Upper lobe of right lung (tissue), 1 donor: ENCODE results near the gene DUSP16. TPM values are rescaled to one million over a fixed set of nuclear protein-coding genes. Genes with fewer than 3 reads are reported as not detected.

Experiments used
- ATAC-seq: fragments of 200-7000 bp; cut with Tn5 transposase; one replicate; pipeline ENCODE4 v1.9.1; 2020; ENCODE audit warnings: mild to moderate bottlenecking, moderate library complexity
- DNase-seq: peaks from one replicate; pipeline ENCODE4 v3.0.0-alpha.2; 2020
- H3K27ac ChIP-seq: fragments of 200-600 bp; one replicate; pipeline ENCODE4 v1.8.0; 2022
- H3K27me3 ChIP-seq: fragments of 200-600 bp; one replicate; pipeline ENCODE4 v1.8.0; 2022; ENCODE audit warnings: mild to moderate bottlenecking
- H3K36me3 ChIP-seq: fragments of 200-600 bp; one replicate; pipeline ENCODE4 v1.8.0; 2022
- H3K4me1 ChIP-seq: fragments of 200-600 bp; one replicate; pipeline ENCODE4 v1.8.0; 2022
- H3K4me3 ChIP-seq: fragments of 200-600 bp; one replicate; pipeline ENCODE4 v1.8.0; 2022; ENCODE audit warnings: mild to moderate bottlenecking
- H3K9me3 ChIP-seq: fragments of 200-600 bp; one replicate; pipeline ENCODE4 v1.8.0; 2022
- CTCF ChIP-seq: fragments of 200-600 bp; IDR thresholded peaks from one replicate; pipeline ENCODE4 v1.8.0; 2022; ENCODE audit warnings: antibody characterized with exemption
- intact Hi-C: fragments of 100-400 bp; cut with DNase I; formaldehyde crosslinking; loops from one replicate; pipeline ENCODE4 v1.11.0; 2022
- total RNA-seq: library from RNA; stranded (reverse); fragmentation: NEBNext Ultra II Directional; extraction: Animal tissue kit (Norgen Biotek cat#: 25700); gene quantifications from one replicate; pipeline ENCODE4 v1.2.1, GENCODE V29; 2021
- donor health status: DM: no; HTN: yes; CAD: no; lungs with severe emphysema.

Gene DUSP16
- total RNA-seq, 1 donor from 2014 or later, result 50.6 TPM

DNA sequence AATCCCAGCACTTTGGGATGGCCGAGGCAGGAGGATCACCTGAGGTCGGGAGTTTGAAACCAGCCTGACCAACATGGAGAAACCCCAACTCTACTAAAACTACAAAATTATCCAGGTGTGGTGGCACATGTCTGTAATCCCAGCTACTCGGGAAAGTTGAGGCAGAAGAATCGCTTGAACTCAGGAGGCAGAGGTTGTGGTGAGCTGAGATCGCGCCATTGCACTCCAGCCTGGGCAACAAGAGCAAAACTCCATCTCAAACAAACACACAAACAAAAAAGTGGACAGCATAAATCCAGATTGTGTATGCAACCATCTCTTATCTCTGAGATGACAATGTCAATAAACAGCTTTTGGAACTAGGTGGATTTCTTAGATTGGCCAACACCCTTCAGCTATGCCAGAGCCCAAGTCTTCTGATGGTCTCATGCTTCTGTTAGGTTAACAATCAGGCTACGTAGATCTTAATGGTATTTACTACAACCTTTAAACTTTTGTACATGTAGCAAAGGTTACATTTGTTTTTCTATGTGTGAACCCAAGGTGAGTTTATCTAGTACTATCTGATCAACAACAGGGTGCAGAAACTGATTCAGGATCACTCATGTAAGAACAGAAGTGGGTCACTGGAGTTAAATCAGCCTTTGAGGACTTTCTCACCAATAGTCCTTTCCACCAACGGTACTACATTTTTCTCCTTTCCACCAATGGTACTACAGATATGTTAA lies 73.7 kb downstream of the DUSP16 start:
- no peaks in the 10 kb centered on the region for H3K4me1 ChIP-seq
- intact Hi-C loops, result no loop called here
- ATAC-seq, result no peak
- no peak for DNase-seq
- no peak for TF ChIP-seq CTCF
- peaks cover 21% of the 10 kb centered on the region for H3K36me3 ChIP-seq
- no peak overlapping the region for H3K27ac ChIP-seq
- H3K4me3 ChIP-seq, result no peak overlapping the region
- H3K27me3 ChIP-seq, result no peaks in the 10 kb centered on the region
- H3K9me3 ChIP-seq, result no peaks in the 10 kb centered on the region

GRCh38 chr12:12488296-12488695 lies 74.4 kb downstream of the DUSP16 start:
- ATAC-seq (no peak), DNase-seq (no peak)
- H3K4me3 ChIP-seq, result no peak overlapping the region
- no peaks in the 10 kb centered on the region for H3K27me3 ChIP-seq
- H3K4me1 ChIP-seq, result peaks cover 3% of the 10 kb centered on the region
- H3K27ac ChIP-seq, result no peak overlapping the region
- peaks cover 22% of the 10 kb centered on the region for H3K36me3 ChIP-seq
- no peaks in the 10 kb centered on the region for H3K9me3 ChIP-seq
- TF ChIP-seq CTCF, result no peak
- intact Hi-C loops, result no loop called here

- ATAC-seq (no peak), DNase-seq (no peak)
Measured at GRCh38 chr12:12487490-12487889, 75.2 kb downstream of the DUSP16 start.

DNA sequence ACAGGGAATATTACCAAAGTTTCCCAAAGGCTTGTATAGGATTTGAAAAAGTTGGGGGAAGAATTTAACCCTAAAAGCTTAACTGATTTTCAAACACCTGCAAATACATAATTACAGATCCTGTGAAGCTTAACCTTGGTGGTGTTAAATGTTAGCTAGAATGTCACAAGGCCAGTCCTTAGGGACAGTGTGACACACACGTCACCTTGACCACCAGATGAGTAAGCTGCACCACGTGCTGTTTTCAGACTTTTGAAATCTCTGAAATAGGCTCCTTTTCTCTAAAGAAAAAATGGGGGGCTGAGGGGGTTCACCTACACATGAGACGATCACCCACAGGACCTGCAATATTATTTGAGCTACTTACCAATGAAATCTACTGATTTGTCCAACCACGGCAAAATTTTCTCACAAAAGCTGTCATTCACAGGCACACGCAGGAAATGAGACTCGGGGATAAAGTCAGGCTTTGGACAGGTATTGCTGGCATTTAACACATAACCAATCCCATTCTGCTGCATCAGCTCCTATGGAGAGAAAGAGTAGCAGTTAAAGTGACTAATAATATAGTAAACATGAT lies 75.9 kb downstream of the DUSP16 start:
- no peak for DNase-seq
- intact Hi-C loops, result no loop called here
- no peak for ATAC-seq
- TF ChIP-seq CTCF, result no peak
- no peaks in the 10 kb centered on the region for H3K9me3 ChIP-seq
- no peak overlapping the region for H3K27ac ChIP-seq
- H3K36me3 ChIP-seq, result peaks cover 22% of the 10 kb centered on the region
- H3K4me1 ChIP-seq, result peaks cover 11% of the 10 kb centered on the region
- H3K27me3 ChIP-seq, result no peaks in the 10 kb centered on the region
- no peak overlapping the region for H3K4me3 ChIP-seq

More at GRCh38 chr12:12487490-12487889, 75.2 kb downstream of the DUSP16 start:
- H3K9me3 ChIP-seq, result no peaks in the 10 kb centered on the region
- H3K27me3 ChIP-seq, result no peaks in the 10 kb centered on the region
- H3K36me3 ChIP-seq, result peaks cover 22% of the 10 kb centered on the region
- TF ChIP-seq CTCF, result no peak
- H3K4me3 ChIP-seq, result no peak overlapping the region
- H3K27ac ChIP-seq, result no peak overlapping the region
- intact Hi-C loops, result no loop called here
- peaks cover 11% of the 10 kb centered on the region for H3K4me1 ChIP-seq

DNA sequence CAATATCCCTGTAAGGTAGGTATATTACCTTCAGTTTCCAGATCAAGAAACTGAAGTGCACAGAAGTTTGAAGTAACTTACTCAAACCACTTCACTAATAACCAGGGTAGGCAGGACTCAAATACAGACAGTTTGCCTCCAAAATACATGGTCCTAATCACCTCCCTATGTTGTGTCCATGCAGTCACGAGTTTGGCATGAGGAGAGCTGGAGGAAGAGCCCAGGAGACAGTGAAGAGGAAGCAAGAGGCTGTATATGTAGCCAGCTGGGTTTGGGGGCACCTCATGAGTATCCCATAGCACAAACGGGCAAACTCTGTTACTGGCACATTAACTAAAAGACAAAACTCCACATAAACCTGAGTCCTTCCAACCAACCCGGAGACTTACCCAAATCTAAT lies 79.2 kb downstream of the DUSP16 start:
- no peak overlapping the region for H3K27ac ChIP-seq
- DNase-seq (no peak), ATAC-seq (no peak)
- H3K4me1 ChIP-seq, result peaks cover 11% of the 10 kb centered on the region
- H3K27me3 ChIP-seq, result no peaks in the 10 kb centered on the region
- no peaks in the 10 kb centered on the region for H3K9me3 ChIP-seq
- TF ChIP-seq CTCF, result no peak
- intact Hi-C loops, result no loop called here
- H3K36me3 ChIP-seq, result peaks cover 39% of the 10 kb centered on the region
- H3K4me3 ChIP-seq, result no peak overlapping the region
